GM12878 (cell line): ENCODE data around the gene KIF15.

Experiments used
- CBX3 ChIP-seq: fragments of 200-600 bp; sonication (generic); IDR thresholded peaks from 2 replicates; pipeline ENCODE4 v1.6.1; 2016; ENCODE audit warnings: low read depth, borderline replicate concordance
- ETV6 ChIP-seq, 2 experiments: fragments of 450-650 bp in 1 of 2; IDR thresholded peaks in 1 of 2; conservative IDR thresholded peaks in 1 of 2; 2 replicates each; pipeline ENCODE4 v1.6.1; 2014; ENCODE audit warnings: antibody characterized with exemption in 1 of 2, borderline replicate concordance in 1 of 2, low read depth in 1 of 2, mild to moderate bottlenecking in 1 of 2, moderate library complexity in 1 of 2
- FOXM1 ChIP-seq: IDR thresholded peaks from 2 replicates; pipeline ENCODE4 v1.6.1; 2012; ENCODE audit warnings: low read depth, mild to moderate bottlenecking, inconsistent platforms, low read length, moderate library complexity
- MEF2A ChIP-seq: IDR thresholded peaks from 2 replicates; pipeline ENCODE4 v1.6.1; 2011; ENCODE audit warnings: low read depth, mild to moderate bottlenecking, low read length, moderate library complexity; ENCODE audit not compliant: insufficient read depth
- NR2C2 ChIP-seq: IDR thresholded peaks from 2 replicates; pipeline ENCODE4 v1.6.1; 2011; ENCODE audit warnings: borderline replicate concordance, low read depth; ENCODE audit not compliant: control insufficient read depth, insufficient read length
- POLR2A ChIP-seq: IDR thresholded peaks from 2 replicates; pipeline ENCODE4 v1.6.1; 2011; ENCODE audit warnings: low read depth, mild to moderate bottlenecking, low read length
- POLR2AphosphoS2 ChIP-seq: IDR thresholded peaks from 2 replicates; pipeline ENCODE4 v1.6.1; 2011; ENCODE audit warnings: low read depth, mild to moderate bottlenecking, low read length, improper control_type of control experiment, moderate library complexity
- RAD51 ChIP-seq: fragments of 450-650 bp; IDR thresholded peaks from 2 replicates; pipeline ENCODE4 v1.6.1; 2016; ENCODE audit warnings: moderate library complexity, mild to moderate bottlenecking, inconsistent platforms
- SP1 ChIP-seq: IDR thresholded peaks from one replicate; pipeline ENCODE4 v1.6.1; 2011; ENCODE audit warnings: low read depth, low read length
- TCF3 ChIP-seq: IDR thresholded peaks from 2 replicates; pipeline ENCODE4 v1.6.1; 2012; ENCODE audit warnings: low read depth, mild to moderate bottlenecking, low read length, borderline replicate concordance; ENCODE audit not compliant: insufficient read depth
- YY1 ChIP-seq: IDR thresholded peaks from 2 replicates; pipeline ENCODE4 v1.6.1; 2011; ENCODE audit warnings: low read depth, mild to moderate bottlenecking, low read length
- TF ChIP-seq, protein P1 (sequence below), 3 experiments: IDR thresholded peaks in 2 of 3; conservative IDR thresholded peaks in 1 of 3; 2 replicates each; pipeline ENCODE4 v1.5.1; 2011; ENCODE audit warnings: low read depth in 3 of 3, low read length in 3 of 3, mild to moderate bottlenecking in 3 of 3, control low read depth in 2 of 3, moderate library complexity in 2 of 3, inconsistent platforms in 1 of 3, mixed read lengths in 1 of 3; ENCODE audit not compliant: control insufficient read depth in 2 of 3, insufficient read depth in 1 of 3; ENCODE audit errors: extremely low read depth in 1 of 3
- TF ChIP-seq, protein P2 (sequence below): IDR thresholded peaks from 2 replicates; pipeline ENCODE4 v1.6.1; 2011; ENCODE audit warnings: borderline replicate concordance, low read depth, mild to moderate bottlenecking, moderate library complexity, low read length; ENCODE audit not compliant: insufficient read depth, poor library complexity, severe bottlenecking

DNA sequence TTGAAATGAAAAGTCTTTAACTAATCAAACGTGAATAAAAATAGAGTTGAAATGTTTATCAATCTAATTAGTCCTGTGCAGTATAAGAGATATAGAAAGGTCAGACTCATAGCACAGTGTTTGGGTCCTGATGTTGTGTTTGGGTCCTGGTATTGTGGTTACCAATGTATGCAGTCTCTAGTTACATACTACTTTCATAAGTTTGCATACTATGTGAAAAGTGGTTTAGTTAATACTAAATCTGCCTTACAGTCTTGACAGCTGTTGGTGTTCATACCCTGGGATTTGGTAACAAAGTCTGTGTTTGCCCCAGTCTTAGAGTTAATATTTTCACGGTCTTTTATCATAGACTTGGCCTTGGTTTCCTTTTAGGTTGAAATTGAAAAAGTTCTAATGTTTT lies 41.7 kb downstream of the KIF15 start:
- TF ChIP-seq, protein P1, sequence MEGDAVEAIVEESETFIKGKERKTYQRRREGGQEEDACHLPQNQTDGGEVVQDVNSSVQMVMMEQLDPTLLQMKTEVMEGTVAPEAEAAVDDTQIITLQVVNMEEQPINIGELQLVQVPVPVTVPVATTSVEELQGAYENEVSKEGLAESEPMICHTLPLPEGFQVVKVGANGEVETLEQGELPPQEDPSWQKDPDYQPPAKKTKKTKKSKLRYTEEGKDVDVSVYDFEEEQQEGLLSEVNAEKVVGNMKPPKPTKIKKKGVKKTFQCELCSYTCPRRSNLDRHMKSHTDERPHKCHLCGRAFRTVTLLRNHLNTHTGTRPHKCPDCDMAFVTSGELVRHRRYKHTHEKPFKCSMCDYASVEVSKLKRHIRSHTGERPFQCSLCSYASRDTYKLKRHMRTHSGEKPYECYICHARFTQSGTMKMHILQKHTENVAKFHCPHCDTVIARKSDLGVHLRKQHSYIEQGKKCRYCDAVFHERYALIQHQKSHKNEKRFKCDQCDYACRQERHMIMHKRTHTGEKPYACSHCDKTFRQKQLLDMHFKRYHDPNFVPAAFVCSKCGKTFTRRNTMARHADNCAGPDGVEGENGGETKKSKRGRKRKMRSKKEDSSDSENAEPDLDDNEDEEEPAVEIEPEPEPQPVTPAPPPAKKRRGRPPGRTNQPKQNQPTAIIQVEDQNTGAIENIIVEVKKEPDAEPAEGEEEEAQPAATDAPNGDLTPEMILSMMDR (IDR thresholded peaks at IDR 0.05 in 2 of 3, conservative IDR thresholded peaks at IDR 0.05 in 1 of 3; ENCODE audit: control insufficient read depth in 2 of 3, extremely low read depth in 1 of 3, insufficient read depth in 1 of 3, low read depth in 3 of 3, low read length in 3 of 3) = no peak
- TF ChIP-seq RAD51 = no peak
- no peak for TF ChIP-seq NR2C2
- TF ChIP-seq POLR2AphosphoS2 = no peak
- TF ChIP-seq, protein P2, sequence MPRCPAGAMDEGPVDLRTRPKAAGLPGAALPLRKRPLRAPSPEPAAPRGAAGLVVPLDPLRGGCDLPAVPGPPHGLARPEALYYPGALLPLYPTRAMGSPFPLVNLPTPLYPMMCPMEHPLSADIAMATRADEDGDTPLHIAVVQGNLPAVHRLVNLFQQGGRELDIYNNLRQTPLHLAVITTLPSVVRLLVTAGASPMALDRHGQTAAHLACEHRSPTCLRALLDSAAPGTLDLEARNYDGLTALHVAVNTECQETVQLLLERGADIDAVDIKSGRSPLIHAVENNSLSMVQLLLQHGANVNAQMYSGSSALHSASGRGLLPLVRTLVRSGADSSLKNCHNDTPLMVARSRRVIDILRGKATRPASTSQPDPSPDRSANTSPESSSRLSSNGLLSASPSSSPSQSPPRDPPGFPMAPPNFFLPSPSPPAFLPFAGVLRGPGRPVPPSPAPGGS = no peak
- no peak for TF ChIP-seq POLR2A
- no peak for TF ChIP-seq TCF3
- TF ChIP-seq FOXM1 = no peak
- no peak for TF ChIP-seq ETV6 (conservative IDR thresholded peaks at IDR 0.05 in 1 of 2, IDR thresholded peaks at IDR 0.05 in 1 of 2; ENCODE audit: borderline replicate concordance in 1 of 2, low read depth in 1 of 2)
- TF ChIP-seq YY1 = no peak
- TF ChIP-seq CBX3 = no peak
- no peak for TF ChIP-seq MEF2A
- TF ChIP-seq SP1 = no peak
